Measurements from ENCODE around the gene CUEDC1. TPM values are rescaled to one million over a fixed set of nuclear protein-coding genes. Genes with fewer than 3 reads are reported as not detected.
A peak's percentile ranks its signal among the peaks of the same experiment; 100 is the strongest.

The CUEDC1 gene
- total RNA-seq, 1 experiment from 2014 or later, result 26.7 TPM

GRCh38 chr17:57873261-57874057 is 81.8 kb downstream of the CUEDC1 start:
- in situ Hi-C loops (cut with HindIII; ENCODE audit: low sequenced_read_pairs), result no loop called here

GRCh38 chr17:57872536-57872935 is 82.7 kb downstream of the CUEDC1 start:
- DNase-seq (ENCODE audit: low spot score), result no peak
- in situ Hi-C loops (cut with HindIII; ENCODE audit: low sequenced_read_pairs), result no loop called here

More at GRCh38 chr17:57873261-57874057, 81.8 kb downstream of the CUEDC1 start:
- DNase-seq (ENCODE audit: low spot score), result no peak

- in situ Hi-C loops (cut with HindIII; ENCODE audit: low sequenced_read_pairs), result no loop called here
- DNase-seq (ENCODE audit: low spot score), result no peak
Measured at GRCh38 chr17:57871863-57872262, 83.3 kb downstream of the CUEDC1 start.

GRCh38 chr17:57871155-57871554 is 84.1 kb downstream of the CUEDC1 start:
- in situ Hi-C loops (cut with HindIII; ENCODE audit: low sequenced_read_pairs), result no loop called here
- DNase-seq (ENCODE audit: low spot score), result no peak

- in situ Hi-C loops (cut with HindIII; ENCODE audit: low sequenced_read_pairs), result no loop called here
- no peak for DNase-seq (ENCODE audit: low spot score)
Measured at GRCh38 chr17:57870283-57870635, 85.0 kb downstream of the CUEDC1 start.

GRCh38 chr17:57869617-57870282 is 85.5 kb downstream of the CUEDC1 start:
- no peak for DNase-seq (ENCODE audit: low spot score)
- in situ Hi-C loops (cut with HindIII; ENCODE audit: low sequenced_read_pairs), result no loop called here

- in situ Hi-C loops (cut with HindIII; ENCODE audit: low sequenced_read_pairs), result no loop called here
- no peak for DNase-seq (ENCODE audit: low spot score)
Measured at GRCh38 chr17:57868910-57869616, 86.1 kb downstream of the CUEDC1 start.

GRCh38 chr17:57868007-57868909 is 87.0 kb downstream of the CUEDC1 start:
- in situ Hi-C loops (cut with HindIII; ENCODE audit: low sequenced_read_pairs), result no loop called here
- DNase-seq (ENCODE audit: low spot score), result no peak

- in situ Hi-C loops (cut with HindIII; ENCODE audit: low sequenced_read_pairs), result no loop called here
- no peak for DNase-seq (ENCODE audit: low spot score)
Measured at GRCh38 chr17:57867126-57867525, 88.1 kb downstream of the CUEDC1 start.

GRCh38 chr17:57866723-57867122 is 88.5 kb downstream of the CUEDC1 start:
- no peak for DNase-seq (ENCODE audit: low spot score)

GRCh38 chr17:57866319-57866718 is 88.9 kb downstream of the CUEDC1 start:
- in situ Hi-C loops (cut with HindIII; ENCODE audit: low sequenced_read_pairs), result no loop called here

More at GRCh38 chr17:57866723-57867122, 88.5 kb downstream of the CUEDC1 start:
- in situ Hi-C loops (cut with HindIII; ENCODE audit: low sequenced_read_pairs), result no loop called here

GRCh38 chr17:57864273-57864672 is 90.9 kb downstream of the CUEDC1 start:
- in situ Hi-C loops (cut with HindIII; ENCODE audit: low sequenced_read_pairs), result no loop called here
- DNase-seq (ENCODE audit: low spot score), result no peak

More at GRCh38 chr17:57866319-57866718, 88.9 kb downstream of the CUEDC1 start:
- no peak for DNase-seq (ENCODE audit: low spot score)

- DNase-seq (ENCODE audit: low spot score), result no peak
Measured at GRCh38 chr17:57862694-57863667, 92.2 kb downstream of the CUEDC1 start.

GRCh38 chr17:57861790-57862693 is 93.2 kb downstream of the CUEDC1 start:
- no peak for DNase-seq (ENCODE audit: low spot score)
- in situ Hi-C loops (cut with HindIII; ENCODE audit: low sequenced_read_pairs), result no loop called here

More at GRCh38 chr17:57862694-57863667, 92.2 kb downstream of the CUEDC1 start:
- in situ Hi-C loops (cut with HindIII; ENCODE audit: low sequenced_read_pairs), result no loop called here

- in situ Hi-C loops (cut with HindIII; ENCODE audit: low sequenced_read_pairs), result no loop called here
- DNase-seq (ENCODE audit: low spot score), result peak; percentile 34
Measured at GRCh38 chr17:57861000-57861789, 94.0 kb downstream of the CUEDC1 start.

GRCh38 chr17:57860414-57860999 is 94.7 kb downstream of the CUEDC1 start:
- in situ Hi-C loops (cut with HindIII; ENCODE audit: low sequenced_read_pairs), result no loop called here
- DNase-seq (ENCODE audit: low spot score), result no peak

Measured in G401 (cell line).